ENCODE results near the gene EPHB6.

The EPHB6 gene, protein sequence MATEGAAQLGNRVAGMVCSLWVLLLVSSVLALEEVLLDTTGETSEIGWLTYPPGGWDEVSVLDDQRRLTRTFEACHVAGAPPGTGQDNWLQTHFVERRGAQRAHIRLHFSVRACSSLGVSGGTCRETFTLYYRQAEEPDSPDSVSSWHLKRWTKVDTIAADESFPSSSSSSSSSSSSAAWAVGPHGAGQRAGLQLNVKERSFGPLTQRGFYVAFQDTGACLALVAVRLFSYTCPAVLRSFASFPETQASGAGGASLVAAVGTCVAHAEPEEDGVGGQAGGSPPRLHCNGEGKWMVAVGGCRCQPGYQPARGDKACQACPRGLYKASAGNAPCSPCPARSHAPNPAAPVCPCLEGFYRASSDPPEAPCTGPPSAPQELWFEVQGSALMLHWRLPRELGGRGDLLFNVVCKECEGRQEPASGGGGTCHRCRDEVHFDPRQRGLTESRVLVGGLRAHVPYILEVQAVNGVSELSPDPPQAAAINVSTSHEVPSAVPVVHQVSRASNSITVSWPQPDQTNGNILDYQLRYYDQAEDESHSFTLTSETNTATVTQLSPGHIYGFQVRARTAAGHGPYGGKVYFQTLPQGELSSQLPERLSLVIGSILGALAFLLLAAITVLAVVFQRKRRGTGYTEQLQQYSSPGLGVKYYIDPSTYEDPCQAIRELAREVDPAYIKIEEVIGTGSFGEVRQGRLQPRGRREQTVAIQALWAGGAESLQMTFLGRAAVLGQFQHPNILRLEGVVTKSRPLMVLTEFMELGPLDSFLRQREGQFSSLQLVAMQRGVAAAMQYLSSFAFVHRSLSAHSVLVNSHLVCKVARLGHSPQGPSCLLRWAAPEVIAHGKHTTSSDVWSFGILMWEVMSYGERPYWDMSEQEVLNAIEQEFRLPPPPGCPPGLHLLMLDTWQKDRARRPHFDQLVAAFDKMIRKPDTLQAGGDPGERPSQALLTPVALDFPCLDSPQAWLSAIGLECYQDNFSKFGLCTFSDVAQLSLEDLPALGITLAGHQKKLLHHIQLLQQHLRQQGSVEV

DNA sequence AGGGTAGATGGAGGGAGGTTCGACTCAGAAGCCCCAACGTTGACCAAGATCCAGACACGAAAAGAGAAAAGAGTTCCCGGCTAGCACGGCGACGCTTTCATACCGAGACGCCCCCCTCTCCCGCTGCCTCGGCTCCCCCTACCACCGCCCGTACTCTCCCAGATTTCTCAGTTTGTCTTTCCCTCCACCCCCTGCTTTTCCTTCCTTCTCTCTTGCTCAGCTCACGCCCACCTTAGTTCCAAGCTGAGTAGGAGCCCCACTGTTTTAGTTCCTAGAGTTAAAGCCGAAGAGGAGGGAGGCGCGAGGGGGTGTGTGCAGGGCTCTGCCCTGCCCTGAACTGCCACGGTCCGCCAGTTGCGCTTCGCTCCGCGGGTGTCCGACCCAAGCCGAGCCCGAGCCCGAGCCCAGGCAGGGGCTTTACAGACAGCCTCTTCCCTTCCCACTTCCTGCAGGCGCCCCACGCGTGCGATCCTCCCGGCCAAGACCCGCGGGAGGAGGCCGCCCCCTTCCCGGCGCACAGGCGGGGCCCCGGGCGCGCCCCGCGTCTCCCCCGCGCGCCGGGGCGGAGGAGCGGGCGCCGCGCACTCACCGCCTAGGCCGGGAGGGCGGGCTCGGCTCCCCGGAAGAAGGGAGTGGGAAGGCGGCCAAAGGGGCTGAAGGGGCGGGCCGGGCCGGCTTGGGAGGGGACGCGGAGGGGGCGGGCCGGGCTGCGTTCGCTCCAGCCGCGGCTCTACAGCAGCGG lies at the start of gene EPHB6:
Gene EPHB6 (plus strand): TSS at position 705 of the 742 bp plus-strand sequence. CDS start 8,152 bp downstream, outside the sequence.
- no peaks in the 10 kb centered on the region for H3K27me3 Mint-ChIP-seq
- H3K27ac Mint-ChIP-seq, result peak within 1 kb of the TSS; percentile 86
- H3K36me3 Mint-ChIP-seq, result no peaks in the 10 kb centered on the region
- H3K4me3 Mint-ChIP-seq, result peak within 1 kb of the TSS; percentile 97
- peaks cover 14% of the 10 kb centered on the region for H3K4me1 Mint-ChIP-seq (ENCODE audit: low read depth)
- no peaks in the 10 kb centered on the region for H3K9me3 Mint-ChIP-seq (ENCODE audit: low read depth)

DNA sequence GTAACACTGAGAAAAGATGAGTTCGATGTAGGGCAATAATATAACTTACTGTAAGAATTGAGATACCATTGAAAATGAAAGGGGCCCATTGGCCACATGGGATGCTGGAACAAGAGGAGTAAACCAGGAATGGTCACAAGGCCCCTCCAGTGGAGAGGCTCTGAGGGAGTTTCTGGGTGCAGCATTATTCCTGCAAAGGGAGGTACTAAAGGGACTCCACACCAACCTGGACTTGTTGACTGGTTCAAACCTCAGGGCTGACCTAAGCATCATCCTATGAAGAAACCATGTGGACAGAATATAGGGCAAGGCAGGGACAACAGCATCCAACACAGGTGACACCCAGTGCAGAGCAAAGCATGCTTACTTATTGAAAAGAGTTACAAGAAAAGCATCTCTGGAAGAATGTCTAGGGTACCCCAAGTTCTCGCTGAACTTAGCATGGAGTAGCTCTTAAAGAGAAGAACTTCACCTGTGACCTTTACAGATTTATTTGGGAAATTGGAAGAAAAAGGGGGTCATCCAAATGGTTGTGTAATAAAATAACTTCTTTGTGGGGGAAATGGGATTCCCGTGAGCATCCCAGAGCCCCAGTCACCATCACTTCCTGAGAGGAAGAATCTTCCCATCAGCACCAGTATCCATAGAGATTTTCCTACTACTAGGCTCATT lies 49.4 kb upstream of the EPHB6 start:
- H3K27me3 Mint-ChIP-seq, result no peaks in the 10 kb centered on the region
- peak overlapping the region; percentile 99 for H3K4me3 Mint-ChIP-seq
- H3K36me3 Mint-ChIP-seq, result peaks cover 37% of the 10 kb centered on the region
- no peaks in the 10 kb centered on the region for H3K9me3 Mint-ChIP-seq (ENCODE audit: low read depth)
- H3K27ac Mint-ChIP-seq, result peak overlapping the region; percentile 99
- peaks cover 96% of the 10 kb centered on the region for H3K4me1 Mint-ChIP-seq (ENCODE audit: low read depth)

DNA sequence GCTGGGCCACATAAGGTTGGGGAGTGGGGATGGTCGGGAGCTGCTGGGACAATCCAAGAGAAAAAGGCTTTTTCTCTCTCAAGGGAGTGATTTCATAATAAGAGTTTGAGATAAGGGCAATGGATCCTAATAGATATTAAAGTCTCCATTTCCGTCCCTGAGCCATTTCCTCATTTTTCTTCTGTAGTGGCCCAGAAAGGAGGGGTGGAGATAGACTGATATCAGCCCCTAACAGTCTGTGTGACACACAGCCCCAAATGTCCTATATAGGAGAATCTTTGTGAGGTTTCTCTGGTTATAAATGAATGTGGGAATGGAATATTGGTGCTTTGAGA lies 48.9 kb upstream of the EPHB6 start:
- Mint-ChIP-seq H3K36me3 (peaks cover 33% of the 10 kb centered on the region), H3K27me3 (no peaks in the 10 kb centered on the region), H3K9me3 (ENCODE audit: low read depth) (no peaks in the 10 kb centered on the region), H3K27ac (peak overlapping the region; percentile 99), H3K4me1 (ENCODE audit: low read depth) (peaks cover 95% of the 10 kb centered on the region), H3K4me3 (peak overlapping the region; percentile 99)

DNA sequence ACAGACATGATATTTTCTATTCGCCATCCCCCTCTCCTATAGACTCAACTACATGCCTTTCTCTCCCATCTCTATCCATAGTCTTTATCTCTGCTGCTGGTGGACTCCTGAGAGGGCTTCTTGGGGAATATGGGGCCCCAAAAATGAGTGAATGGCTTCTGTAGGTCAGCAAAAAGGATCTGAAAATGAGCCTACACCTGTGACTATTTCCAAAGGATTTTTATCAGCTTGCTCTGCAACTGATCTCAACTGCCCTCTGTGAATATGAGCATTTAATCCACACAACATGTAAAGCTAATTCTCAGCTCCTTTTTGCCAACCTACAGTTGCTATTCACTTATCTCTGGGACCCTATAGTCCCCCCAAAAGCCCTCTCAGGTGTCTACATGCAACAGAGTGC lies 47.9 kb upstream of the EPHB6 start:
- peaks cover 26% of the 10 kb centered on the region for H3K36me3 Mint-ChIP-seq
- no peaks in the 10 kb centered on the region for H3K9me3 Mint-ChIP-seq (ENCODE audit: low read depth)
- peak overlapping the region; percentile 81 for H3K4me3 Mint-ChIP-seq
- peak overlapping the region; percentile 99 for H3K27ac Mint-ChIP-seq
- H3K4me1 Mint-ChIP-seq (ENCODE audit: low read depth), result peaks cover 96% of the 10 kb centered on the region
- no peaks in the 10 kb centered on the region for H3K27me3 Mint-ChIP-seq

DNA sequence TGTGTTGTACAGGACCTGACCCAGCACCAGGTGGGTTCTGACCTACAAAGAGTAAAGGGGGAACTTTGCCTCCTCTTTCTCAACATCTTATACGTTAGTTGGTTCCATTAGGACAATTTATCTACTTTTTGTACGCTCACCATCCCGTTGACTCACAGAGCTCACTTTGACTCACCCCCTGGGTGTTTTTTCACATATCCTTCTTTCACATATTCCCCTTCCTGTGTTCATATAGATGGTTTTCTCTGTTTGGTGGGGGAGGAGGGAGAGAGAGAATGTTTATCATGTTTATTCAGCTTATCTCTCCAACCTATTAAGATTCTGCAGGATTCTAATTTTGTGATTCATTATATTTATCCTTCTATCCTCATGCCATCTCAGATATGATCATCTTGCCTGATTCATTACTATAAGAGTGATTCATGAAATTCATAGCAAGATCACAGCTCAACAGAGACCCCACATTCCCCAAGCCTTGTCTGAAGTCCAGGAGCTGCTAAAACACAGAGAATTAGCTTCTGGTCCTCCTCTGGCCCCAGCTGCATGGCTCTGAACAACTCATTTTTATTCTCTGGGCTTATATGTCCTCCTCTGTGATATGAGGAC lies 46.9 kb upstream of the EPHB6 start:
- Mint-ChIP-seq H3K27me3 (no peaks in the 10 kb centered on the region), H3K4me3 (peak overlapping the region; percentile 81), H3K36me3 (peaks cover 17% of the 10 kb centered on the region), H3K4me1 (ENCODE audit: low read depth) (peaks cover 96% of the 10 kb centered on the region), H3K27ac (peak overlapping the region; percentile 99), H3K9me3 (ENCODE audit: low read depth) (no peaks in the 10 kb centered on the region)

DNA sequence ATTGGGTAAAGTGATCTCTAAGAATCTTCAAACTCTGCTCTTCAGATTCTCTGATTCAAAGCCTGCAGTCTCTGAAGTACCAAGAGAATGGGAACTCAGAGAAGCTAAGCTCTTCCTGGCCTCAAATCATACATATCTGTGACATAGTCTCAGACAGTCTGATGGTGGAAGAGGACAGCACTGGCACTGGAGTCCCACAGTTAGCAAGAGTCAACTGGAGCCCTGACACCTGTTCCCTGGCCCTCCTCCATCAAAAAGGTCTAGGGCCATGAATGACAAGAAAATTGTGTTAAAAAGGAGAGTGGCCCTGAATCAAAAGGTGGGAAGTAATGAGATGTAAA lies 46.4 kb upstream of the EPHB6 start:
- peaks cover 96% of the 10 kb centered on the region for H3K4me1 Mint-ChIP-seq (ENCODE audit: low read depth)
- H3K27ac Mint-ChIP-seq, result peak overlapping the region; percentile 99
- H3K4me3 Mint-ChIP-seq, result peak overlapping the region; percentile 81
- no peaks in the 10 kb centered on the region for H3K27me3 Mint-ChIP-seq
- H3K36me3 Mint-ChIP-seq, result peaks cover 12% of the 10 kb centered on the region
- H3K9me3 Mint-ChIP-seq (ENCODE audit: low read depth), result no peaks in the 10 kb centered on the region

DNA sequence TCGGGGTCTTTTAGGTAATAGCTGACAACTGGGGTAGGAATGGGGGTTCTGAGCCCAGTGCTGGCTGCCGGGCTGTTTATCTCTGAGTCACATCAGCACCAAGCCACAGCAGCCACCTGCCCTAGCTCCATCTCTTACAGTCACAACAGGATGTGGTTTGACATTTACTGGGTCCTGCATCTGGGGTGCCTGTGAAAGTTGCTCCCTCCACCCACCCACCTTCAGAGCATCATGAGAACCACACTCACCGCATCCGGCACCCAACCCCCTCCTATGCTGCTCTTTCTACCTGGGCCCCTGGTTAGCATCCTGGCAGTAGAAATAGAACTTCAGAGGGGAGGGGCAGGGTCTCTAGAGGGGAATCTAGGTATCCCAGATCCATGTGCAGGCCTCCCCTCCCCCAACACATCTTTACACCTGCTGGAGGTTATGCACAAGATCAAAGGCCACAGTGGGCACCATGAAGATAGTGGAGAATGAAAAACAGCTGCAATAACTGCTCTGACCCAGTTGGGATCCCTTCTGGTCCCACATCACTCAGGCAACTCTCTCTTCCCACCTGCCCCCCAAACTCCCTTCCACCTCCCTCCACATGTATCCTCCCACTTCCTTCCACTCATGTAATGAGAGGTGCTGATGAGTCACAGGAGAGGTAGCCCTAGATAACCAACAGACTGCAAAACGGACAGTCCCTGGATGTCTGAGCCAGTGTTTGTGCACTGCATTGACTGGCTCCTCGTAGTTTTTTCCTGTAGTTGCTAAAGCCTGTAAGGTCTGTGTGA lies 45.9 kb upstream of the EPHB6 start:
- H3K4me3 Mint-ChIP-seq, result peak overlapping the region; percentile 81
- H3K4me1 Mint-ChIP-seq (ENCODE audit: low read depth), result peaks cover 94% of the 10 kb centered on the region
- peaks cover 10% of the 10 kb centered on the region for H3K36me3 Mint-ChIP-seq
- no peaks in the 10 kb centered on the region for H3K9me3 Mint-ChIP-seq (ENCODE audit: low read depth)
- no peaks in the 10 kb centered on the region for H3K27me3 Mint-ChIP-seq
- peak overlapping the region; percentile 99 for H3K27ac Mint-ChIP-seq

DNA sequence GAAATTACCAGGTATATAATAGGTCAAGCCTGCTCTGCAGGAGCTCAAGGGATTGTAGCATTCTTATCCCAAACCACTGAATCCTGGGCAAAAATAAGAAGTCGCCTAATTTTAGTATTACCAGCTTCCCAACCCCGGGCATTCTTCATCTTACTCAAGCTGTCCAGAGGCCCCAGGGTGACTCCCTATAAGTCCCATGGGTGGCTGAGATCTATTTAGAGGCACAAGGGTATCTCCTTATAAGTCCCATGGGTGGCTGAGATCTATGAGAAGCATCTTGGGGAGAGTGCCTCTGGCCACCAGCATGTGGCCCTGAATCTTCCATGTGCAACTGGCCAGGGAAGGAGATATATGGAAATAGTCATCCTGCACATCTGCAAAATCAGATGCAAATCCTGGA lies 45.2 kb upstream of the EPHB6 start:
- Mint-ChIP-seq H3K27ac (peak overlapping the region; percentile 99), H3K4me3 (peak overlapping the region; percentile 81), H3K4me1 (ENCODE audit: low read depth) (peaks cover 91% of the 10 kb centered on the region), H3K9me3 (ENCODE audit: low read depth) (no peaks in the 10 kb centered on the region), H3K36me3 (peaks cover 5% of the 10 kb centered on the region), H3K27me3 (no peaks in the 10 kb centered on the region)

DNA sequence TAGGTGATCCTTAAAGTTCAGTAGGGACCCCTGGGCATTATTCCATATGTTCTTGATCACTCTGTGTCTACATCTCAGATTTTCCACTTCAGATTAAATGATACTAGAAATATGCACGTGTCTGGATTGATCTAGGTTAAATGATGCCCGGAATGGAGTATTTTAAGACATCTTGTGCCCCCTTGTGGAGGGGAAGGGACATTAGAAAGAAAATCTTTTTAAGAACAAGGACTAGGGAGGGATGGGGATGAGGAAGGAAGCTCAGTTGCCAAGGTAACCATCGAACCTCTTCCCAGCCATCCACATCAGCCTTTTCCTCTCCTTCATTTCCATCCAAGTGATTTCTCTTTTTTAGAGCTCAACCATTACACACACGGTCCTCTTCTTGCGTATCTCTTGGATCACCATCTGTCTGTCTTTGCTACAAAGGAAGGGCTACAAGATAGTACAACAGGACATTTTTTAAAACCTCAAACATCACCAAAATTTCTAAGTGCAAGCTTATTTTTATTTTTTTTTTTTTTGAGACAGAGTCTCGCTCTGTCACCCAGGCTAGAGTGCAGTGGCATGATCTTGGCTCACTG lies 43.6 kb upstream of the EPHB6 start:
- H3K9me3 Mint-ChIP-seq (ENCODE audit: low read depth), result no peaks in the 10 kb centered on the region
- H3K27me3 Mint-ChIP-seq, result no peaks in the 10 kb centered on the region
- peak overlapping the region; percentile 99 for H3K27ac Mint-ChIP-seq
- H3K4me3 Mint-ChIP-seq, result peak overlapping the region; percentile 83
- no peaks in the 10 kb centered on the region for H3K36me3 Mint-ChIP-seq
- H3K4me1 Mint-ChIP-seq (ENCODE audit: low read depth), result peaks cover 77% of the 10 kb centered on the region

DNA sequence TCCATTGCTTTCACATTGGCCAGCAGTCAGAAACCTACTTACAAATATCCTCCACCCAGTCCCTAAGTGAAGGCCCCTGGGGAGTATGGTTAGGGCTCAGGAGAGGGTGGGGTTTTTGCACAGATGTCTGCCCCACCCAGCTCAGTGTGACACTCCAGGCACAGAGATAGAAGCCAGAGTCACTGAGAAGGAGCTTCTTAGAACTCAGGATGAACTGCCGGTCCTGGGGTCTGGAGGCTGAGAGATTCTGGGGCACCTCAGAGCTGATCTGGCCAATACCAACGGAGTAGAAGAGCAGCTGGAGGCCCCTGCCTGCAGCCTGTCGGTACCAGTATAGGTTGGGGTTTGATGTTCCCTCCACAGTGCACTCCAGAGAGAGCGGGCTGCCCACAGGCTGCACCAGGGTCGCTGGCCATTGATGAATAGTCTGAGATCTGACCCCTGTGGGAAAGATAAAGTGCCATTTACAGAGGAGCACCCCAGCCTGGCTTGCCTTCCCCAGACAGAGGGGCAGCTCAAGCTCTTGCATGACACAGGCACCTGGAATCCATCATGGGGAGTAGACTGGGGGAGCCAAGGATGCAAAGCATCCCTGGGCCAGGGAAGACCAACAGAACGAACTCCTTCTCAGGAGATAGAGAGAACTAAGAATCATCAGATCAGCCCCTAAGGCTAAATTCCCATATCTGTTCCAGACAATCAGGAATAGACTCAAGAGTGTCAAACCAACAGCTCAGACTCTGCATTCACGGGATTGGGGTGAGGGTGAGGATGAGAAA lies 42.2 kb upstream of the EPHB6 start:
- H3K27ac Mint-ChIP-seq, result peak overlapping the region; percentile 99
- no peaks in the 10 kb centered on the region for H3K27me3 Mint-ChIP-seq
- no peaks in the 10 kb centered on the region for H3K36me3 Mint-ChIP-seq
- no peaks in the 10 kb centered on the region for H3K9me3 Mint-ChIP-seq (ENCODE audit: low read depth)
- H3K4me1 Mint-ChIP-seq (ENCODE audit: low read depth), result peaks cover 63% of the 10 kb centered on the region
- peak overlapping the region; percentile 52 for H3K4me3 Mint-ChIP-seq

DNA sequence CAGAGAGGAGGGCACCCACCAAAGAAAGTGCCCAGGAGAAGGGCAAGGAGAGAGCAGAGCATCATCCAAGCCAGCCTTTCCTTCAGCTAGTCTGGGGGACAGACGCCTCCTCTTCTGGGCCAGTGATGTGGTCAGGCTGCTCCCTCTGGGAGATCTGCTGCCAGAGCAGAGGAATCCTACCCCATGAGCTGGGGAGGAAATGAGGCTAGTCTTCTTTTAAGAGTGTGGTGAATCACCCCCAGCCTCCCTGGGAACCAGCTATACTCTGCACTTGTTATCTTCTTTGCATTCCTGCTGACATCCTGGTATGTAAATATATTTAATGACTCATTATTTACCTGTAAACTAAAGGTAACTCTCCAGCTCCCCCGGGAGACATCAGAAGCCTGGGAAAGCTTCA lies 41.6 kb upstream of the EPHB6 start:
- peaks cover 57% of the 10 kb centered on the region for H3K4me1 Mint-ChIP-seq (ENCODE audit: low read depth)
- peak overlapping the region; percentile 99 for H3K27ac Mint-ChIP-seq
- no peaks in the 10 kb centered on the region for H3K9me3 Mint-ChIP-seq (ENCODE audit: low read depth)
- H3K27me3 Mint-ChIP-seq, result no peaks in the 10 kb centered on the region
- H3K4me3 Mint-ChIP-seq, result peak overlapping the region; percentile 24
- H3K36me3 Mint-ChIP-seq, result no peaks in the 10 kb centered on the region

DNA sequence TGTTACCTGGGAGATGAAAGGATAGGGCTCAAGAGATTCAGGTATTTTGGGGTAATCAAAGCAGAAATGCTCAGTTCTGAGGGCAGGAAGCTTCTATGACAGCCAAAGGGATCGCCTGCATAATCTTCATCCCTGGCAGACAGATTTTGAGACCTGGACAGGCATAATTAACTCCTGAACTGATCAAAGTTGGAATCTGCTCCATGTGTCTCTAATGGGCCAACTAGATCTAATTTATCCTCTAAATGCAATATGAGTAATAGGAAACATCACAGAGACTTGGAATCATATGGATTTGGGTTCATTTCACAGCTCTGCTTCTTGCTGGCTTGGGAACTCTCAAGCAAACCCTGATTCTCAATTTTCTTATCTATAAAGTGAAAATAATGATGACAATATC lies 41.2 kb upstream of the EPHB6 start:
- H3K4me1 Mint-ChIP-seq (ENCODE audit: low read depth), result peaks cover 56% of the 10 kb centered on the region
- peak overlapping the region; percentile 99 for H3K27ac Mint-ChIP-seq

More for the DNA sequence above, 41.2 kb upstream of the EPHB6 start:
- H3K4me3 Mint-ChIP-seq, result peak overlapping the region; percentile 24
- no peaks in the 10 kb centered on the region for H3K9me3 Mint-ChIP-seq (ENCODE audit: low read depth)
- no peaks in the 10 kb centered on the region for H3K27me3 Mint-ChIP-seq
- no peaks in the 10 kb centered on the region for H3K36me3 Mint-ChIP-seq
